GM21447 (cell line): ENCODE data around the gene CST9.

Experiments used
- ATAC-seq: cut with Tn5 transposase; IDR thresholded peaks from one replicate; pipeline ENCODE4 v1.9.1; 2021; ENCODE audit not compliant: unreplicated experiment

CST9 gene, protein sequence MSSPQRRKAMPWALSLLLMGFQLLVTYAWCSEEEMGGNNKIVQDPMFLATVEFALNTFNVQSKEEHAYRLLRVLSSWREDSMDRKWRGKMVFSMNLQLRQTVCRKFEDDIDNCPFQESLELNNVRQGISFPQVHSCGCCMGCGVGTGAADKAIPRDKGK

DNA sequence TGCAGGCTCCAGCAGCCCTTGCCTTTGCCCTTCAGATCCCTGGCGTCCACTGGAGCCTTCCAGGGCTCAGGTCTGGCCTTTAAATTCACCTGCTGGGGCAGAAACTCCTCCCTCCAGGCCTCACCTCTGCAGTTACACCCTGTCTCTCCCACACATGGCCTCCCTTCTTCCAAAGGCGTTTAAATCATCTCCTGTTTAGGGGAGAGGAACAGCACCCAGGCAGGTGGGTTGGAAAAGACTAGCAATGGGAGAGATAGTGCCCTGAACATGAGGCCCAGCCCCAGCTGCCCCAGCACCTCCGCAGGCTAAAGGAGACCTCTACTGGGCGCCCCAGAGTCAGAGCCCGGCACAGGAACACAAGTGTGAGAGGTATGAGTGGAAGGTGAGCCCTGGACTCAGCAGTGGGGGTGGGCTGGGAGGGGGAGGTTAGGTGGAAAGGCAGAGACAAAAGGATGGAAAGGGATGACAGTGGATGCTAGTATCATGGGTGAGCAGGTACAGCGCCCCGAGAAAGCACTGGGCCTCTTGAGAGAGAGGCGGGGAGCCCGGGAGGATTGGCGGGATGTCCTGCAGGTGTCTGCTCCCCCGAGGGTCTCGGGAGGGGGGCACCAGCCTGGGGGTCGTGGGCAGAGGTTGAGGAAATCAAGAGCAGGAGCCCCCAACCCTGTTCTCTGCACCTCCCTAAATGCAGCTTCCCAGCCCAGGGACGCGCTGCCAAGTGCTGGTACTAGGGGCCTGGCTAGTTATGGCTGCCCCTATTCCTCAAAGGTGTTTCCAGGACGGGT, at the start of gene CST9:
Gene CST9, minus strand, starts transcription at position 51 of the 785 bp plus-strand sequence. CDS start 53 bp downstream, outside the sequence.
- ATAC-seq = no peak

DNA sequence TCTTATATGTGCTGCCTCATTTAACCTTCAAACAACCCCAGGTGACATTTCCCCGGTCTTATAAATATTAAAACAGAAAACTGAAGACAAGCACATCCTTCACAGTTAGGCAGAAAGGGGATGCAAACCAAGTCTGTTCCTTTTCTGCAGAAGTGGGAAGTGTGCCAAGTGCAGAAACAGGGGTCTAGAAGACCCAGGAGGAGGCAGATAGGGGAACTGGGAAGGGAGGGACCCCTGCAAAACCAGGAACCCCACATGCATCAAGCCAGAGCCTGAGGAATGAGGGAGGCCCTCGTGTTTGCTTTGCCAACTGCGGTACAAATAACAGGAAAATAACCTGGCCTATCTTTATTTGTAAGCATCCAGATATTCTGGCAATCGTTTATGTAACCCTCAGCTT, 49.0 kb upstream of the CST9 start:
- ATAC-seq = no peak

DNA sequence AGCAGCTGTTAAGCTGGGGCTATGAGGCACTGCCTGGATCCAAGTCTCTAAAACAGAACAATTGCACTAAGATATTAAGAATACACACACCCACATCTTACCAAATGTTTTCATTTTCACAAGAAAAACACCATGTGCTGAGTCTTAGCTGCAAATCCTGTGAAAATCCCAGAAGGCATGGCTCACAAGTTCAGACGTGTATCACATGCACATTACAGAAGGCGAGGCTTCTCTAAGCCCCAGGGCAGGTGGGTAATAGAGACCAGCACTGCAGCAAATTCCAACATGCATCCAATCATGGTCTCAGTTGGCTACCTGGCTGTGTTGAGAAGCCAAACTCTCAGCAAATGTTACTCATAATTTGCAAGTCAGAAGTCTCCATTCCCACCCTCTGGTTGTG, 48.3 kb upstream of the CST9 start:
- ATAC-seq = no peak

DNA sequence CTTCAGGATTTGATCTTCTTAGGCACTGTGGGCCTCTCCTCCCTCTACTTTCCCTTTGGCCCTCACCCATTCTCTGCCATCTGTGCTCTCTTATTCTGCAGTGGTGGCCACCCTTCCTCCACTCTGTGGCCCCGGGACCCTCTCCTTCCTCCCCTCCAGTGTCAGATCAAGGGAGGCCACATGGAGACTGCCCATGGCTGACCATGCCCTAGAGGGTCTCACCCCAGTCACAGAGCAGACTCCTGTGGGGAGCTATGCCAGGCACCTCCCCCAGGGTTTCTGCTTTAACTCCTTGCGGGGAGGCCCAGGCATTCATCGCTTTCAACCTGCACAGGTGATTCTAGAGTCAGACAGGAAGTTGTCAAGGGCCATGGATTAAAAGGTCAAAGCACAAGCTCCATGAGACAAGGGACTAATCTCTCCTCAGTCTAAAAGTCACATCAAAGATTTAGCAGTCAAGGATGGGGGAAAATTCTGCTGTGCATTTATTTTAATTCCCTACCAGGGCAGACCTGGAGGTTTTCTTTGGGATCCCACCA, 47.8 kb upstream of the CST9 start:
- ATAC-seq = no peak

DNA sequence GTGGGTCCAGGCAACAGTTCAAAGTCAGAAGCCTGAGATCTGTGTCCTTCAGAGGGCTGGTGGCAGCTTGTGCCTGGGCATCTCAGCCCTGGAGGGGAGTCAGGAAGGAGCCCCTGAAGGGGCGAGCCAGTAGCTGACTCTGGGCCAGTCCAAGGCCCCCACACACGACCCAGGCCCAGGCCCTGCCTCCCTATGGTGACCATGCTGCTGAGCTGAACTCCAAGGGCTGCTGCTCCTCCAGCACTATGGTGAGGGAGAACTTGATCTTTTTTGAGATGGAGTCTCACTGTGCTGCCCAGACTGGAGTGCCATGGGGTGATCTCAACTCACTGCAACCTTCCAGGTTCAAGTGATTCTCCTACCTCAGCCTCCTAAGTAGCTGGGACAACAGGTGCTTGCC, 47.2 kb upstream of the CST9 start:
- ATAC-seq = no peak

DNA sequence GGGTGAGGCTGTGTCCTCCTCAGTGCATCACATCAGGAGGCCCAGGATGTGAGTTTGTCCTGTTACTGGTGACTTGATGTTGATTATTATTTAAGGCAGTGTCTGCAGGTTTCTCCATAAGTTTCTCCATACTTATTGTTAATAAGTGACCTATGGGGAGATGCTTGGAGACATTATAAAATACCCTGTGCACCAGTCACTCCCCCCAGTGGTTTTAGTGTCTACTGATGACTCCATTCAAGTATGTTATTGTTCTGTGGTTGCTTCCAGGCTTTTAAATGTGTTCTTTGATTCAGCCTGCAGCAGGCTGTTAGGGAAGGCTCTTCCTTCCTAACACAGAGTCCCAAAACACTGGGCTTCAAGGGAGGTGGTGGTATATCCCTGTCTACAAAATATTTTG, 46.7 kb upstream of the CST9 start:
- no peak for ATAC-seq

DNA sequence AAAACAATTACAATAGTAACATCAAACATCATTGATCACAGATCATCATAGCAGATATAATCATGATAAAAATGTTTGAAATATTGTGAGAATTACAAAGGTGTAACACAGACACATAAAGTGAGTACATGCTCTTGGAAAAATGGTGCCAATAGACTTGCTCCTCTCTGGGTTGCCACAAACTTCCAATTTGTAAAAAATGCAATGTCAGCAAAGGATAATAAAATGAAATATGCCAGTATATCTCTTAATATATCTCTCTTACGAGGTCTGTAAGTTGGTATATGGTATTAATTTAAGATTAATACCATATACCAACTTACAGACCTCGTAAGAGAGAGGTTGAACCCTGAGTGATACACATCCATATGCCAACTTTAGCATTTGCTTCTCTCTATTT, 45.4 kb upstream of the CST9 start:
- no peak for ATAC-seq

DNA sequence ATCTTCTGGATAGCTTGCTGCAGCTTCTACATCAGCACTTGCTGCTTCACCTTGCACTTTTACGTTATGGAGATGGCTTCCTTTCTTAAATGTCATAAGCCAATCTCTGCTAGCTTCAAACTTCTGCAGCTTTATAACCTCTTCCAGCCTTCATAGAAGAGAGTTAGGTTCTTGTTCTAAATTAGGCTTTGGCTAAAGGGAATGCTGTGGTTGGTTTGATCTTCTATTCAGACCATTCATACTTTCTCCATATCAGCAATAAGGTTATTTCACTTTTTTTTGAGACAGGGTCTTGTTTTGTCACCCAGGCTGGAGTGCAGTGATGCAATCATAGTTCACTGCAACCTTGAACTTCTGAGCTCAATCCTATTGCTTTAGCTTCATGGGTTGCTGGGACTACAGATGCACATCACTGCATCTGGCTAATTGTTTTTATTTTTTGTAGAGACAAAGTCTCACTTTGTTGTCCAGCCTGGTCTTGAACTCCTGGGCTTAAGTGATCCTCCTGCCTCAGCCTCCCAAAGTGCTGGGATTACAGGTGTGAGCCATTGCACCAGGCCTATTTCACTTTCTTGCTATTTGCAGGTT, 44.2 kb upstream of the CST9 start:
- ATAC-seq = no peak

DNA sequence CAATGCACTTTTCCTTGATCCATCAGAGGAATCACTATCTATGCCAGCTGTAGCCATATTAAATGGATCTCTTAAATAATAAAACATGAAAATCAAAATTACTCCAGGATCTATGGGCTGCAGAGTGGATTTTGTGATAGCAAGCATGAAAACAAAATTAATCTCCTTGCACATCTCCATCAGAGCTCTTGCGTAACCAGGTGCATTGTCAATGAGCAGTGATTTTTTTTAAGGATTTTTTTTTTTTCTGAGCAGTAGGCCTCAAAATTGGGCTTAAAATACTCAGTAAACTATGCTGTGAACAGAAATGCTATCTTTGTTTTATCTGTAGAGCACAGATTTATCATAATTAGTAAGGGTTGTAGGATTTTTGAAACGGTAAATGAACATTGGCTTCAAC, 43.5 kb upstream of the CST9 start:
- no peak for ATAC-seq

DNA sequence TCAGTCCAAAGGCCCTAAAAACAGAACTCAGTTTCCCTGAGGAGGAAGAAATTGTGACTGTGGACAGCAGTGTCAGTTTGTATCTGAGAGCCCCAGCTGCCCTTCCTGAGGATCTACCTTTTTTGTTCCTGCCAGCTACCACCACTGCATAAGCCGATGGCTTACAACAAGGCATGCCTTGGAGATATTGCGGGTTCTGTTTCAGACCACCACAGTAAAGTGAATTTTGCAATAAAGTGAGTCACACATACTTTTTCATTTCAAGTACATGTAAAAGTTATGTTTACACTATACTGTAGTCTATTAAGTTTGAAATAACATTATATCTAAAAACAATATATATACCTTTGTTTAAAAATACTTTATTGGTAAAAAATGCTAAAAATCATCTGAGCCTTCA, 41.6 kb upstream of the CST9 start:
- no peak for ATAC-seq

DNA sequence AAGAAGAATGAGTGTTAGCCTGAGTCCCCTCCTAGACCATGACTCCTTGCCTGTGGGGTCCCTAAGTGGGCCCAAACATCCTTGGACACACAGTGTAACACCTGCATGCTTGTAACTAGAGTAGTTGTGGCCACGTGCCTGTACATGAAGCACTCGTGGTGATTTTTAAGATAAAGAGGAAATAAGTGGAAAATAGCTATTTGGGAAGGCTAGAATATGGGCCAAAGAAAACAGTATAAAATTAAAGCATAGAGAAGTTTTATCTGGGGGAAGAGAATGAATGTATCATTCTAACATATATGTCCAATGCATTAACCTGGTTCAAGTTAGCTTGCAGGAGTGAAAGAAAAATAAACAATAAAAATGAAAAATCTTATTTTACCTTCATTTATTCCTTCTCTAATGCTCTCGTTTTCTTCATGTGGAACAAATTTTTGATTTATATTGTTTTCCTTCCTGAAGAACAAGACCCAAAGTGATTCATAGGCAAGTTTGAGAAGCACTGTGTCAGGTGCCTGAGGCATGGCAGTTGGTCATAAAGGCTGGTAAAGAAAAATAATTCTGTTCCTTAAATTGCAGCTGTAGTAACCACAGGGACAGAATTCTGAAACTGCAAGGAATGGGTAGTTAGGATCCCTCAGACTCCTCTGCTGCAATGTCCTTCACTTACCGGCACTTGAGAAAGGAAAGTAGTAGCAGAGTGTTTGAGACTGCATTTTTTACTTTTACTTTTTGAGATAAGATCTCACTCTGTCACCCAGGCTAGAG, 40.6 kb upstream of the CST9 start:
- no peak for ATAC-seq

DNA sequence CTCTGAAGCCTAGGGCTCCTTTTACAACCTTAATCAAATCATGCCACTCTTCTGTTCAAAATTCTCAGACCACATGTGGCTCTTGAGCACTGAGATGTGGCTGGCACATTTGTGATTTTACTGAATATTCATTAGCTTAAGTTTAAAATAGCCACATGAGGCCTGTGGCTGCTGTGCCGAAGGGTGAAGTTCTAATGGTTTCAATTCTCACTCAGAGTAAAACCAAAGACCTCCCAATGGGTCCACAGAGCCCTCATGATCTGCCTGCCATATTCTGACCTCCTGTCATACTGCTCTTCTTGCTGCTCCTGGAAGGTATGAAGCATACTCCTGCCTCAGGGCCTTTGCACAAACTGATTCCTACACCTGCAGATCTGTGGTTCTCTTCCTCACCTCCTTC, 39.9 kb upstream of the CST9 start:
- peak; percentile 35 for ATAC-seq

DNA sequence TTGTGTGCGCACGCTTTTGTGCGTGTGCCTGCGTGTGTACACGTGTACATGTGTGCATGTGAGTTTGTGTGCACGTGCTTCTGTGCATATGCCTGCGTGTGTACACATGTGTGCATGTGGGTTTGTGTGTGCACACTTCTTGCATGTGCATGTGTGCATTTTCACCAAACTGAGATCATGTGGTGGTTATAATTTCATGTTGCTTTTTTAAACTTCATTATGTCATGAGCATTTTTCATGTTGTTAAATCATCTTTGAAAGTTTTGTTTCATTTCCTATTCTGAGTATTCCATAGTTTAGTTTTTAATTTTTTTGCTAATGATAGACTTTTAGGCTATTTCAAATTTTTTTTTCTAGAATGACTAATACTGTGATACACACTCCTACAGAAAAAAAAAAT, 38.4 kb upstream of the CST9 start:
- no peak for ATAC-seq

DNA sequence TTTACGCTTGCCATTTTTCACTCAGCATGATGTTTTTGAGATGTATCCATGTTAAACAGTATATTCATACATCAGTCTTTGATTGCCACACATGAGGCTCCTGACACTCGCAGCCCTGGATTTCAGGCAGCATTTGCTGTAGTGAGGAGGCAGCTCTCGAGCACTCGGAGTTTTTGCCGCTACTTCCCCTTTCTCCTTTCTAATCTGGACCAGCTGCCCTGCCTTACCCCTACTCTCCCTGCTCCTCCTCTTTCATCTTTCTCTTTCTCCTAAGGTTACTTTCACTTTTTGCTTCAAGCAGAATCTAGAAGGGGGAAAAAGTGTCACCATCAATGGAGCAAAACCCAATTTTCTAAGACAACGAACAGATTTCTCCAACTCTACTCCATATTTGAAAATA, 37.9 kb upstream of the CST9 start:
- ATAC-seq = no peak

DNA sequence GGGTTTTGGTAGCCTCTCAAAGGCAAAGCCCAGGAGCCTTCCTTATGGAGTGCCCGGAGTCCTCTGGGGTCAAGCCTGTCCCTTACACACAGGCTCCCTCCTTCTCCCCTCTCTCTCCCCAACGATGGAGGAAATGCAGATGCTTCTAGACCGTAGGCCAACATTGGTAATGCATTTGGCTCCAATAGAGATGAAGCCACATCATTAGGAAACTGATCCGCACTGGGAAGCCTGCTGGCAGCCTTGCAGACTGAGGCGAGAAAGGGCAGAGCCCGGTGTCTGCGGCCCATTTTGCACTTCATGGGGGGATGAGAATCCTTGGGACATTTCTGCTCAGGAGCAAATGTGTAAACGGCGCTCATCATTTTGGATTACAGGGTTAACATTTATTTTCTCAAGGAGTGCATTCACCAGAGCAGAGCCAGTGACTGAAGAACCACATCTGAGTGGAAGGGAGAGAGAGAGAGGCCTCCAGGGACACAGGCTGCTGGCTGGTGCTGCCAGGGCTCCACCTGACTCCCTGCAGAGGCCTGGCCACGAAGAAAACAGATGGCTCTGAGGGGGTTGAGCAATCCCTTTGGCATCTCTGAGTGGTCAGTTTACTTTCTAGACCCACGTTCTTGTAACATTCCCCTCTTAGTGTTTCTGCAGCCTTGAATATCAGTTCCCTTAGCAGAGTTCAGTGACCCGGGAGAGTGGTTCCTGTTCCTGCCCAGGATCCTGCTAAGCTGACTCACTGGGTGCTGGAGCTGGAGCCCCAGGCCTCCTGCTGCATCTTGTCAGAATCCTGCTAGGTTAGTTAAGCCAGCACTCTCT, 36.4 kb upstream of the CST9 start:
- no peak for ATAC-seq

DNA sequence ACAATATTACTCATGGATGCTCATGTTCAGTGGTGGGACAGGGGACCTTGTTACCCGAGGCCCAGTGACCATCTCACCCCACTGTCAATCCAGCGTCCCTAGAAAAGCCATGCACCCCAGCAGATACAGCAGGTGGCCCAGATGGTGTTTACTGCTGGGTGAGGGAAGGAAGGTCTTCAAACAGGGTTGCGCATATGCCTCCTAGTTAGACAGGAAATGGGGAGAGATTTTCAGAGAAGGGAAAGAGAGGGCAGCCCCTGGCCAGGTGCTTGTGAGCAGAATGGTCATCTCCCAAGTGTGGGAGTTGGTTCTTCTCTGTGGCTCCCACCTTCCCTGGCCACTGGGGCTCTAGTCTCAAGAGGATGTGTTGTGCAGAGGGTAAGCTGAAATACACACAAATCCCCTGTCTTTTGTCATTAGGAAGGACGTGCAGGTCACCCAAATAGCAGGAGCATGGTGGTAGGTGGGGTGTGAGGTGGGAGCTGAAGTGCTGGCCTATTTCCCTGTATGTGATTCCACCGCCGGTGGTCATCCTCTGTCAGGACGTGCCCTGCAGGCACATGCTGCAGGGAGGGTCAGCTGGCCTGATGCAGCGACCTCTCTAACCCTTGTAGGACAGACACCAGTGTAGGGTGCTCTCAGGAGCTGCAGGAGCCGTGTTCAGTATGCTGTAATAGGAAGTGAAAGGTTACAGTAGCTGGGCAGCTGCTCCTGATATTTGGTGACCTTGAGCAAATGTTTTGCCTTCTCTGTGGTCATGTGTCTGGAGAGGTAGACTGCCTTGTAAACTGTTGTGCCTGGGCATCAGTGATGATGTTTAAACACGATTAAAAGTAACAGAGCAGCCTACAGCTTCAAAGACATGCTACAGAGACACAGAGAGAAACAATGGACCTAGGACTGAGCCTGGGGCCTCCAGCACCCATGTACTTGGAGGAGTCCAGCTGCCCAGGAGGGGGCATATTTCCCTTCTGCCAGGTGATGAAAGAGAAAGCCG, 35.3 kb upstream of the CST9 start:
- no peak for ATAC-seq

DNA sequence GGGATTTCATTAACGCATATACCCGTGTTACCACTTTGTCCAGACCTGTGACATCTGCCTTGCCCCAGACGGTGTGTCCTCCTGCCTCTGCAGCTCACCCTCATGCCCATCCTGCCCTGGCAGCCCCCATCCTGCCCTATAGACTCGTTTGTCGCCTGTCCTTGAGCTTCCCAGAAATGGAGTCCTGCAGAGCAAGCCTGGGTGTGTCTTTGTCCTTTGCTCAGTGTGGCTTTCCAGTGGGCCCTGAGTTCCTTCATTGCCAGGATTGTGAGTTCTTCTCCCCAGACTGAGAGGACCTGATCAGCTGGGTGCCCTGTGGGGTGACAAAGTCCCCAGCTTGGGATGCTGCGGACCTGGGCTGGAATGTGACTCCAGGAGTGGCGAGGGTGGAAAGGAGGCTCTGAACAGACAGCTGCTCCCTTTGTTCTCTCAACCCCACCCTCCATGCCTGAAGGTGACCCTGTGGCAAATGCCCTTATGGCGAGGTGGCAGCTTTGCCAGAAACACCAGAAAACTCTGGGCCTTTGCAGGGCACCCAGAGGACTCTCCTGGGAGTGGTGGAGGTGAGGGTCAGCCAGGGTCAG, 34.4 kb upstream of the CST9 start:
- ATAC-seq = no peak

DNA sequence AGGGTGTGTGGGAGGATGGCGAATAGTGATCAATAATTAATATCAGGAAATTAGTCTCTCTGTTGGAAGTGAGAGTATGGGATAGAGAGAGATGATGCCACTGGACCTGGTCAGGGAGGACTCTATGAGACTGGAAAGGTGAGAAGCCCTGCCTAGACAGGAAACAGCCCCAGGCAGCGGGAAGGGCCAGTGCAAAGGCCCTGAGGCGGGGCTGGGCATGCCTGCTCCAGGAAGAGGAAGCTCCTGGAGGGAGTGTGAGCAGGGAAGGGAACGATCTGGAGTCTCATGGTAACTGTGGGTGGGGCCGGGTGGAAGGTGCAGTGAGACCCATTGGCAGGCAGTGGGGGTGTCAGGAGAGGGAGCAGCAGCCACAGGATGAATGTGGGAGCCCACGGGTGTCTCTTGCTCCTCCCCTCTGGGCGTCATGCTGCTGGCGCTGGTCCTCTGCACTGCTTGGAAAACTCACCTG, 33.8 kb upstream of the CST9 start:
- ATAC-seq = no peak

DNA sequence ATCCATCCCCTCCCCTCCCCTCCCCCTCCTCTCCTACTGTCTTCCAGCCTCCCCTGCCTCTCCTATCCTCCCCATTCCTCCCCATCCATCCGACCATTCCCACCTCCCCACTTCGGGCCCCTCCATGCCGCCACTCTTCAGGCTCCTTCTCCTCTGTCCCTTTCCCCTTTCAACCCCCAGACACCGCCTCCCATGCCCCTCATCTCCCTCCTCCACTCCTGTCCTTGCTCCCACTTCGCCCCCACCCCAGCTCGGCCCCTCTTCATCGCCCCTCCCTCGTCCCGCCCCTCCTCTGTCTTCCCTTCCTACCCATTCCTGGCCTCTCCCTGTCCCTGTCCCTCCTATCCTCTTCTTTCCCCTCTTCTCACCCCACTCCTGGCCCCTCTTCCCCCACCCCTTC, 32.6 kb upstream of the CST9 start:
- no peak for ATAC-seq
